ENCODE results near the gene SOX9.

SOX9 gene

GRCh38 chr17:72171703-72172667 is 51.2 kb downstream of the SOX9 start:
- no peak for DNase-seq (ENCODE audit: low spot score in 2 of 2)
- Histone ChIP-seq H3K4me1 (no peaks in the 10 kb centered on the region), H3K27me3 (ENCODE audit: low read depth) (no peaks in the 10 kb centered on the region), H3K9me3 (no peaks in the 10 kb centered on the region), H3K4me3 (no peak overlapping the region), H3K36me3 (replicated peaks) (no peaks in the 10 kb centered on the region)
- in situ Hi-C loops (cut with MboI; ENCODE audit: low sequenced_read_pairs): loop anchor here (25.0 kb wide), 1 partner anchor 90 kb away; no protein-coding TSS in a partner anchor

- no peaks in the 10 kb centered on the region for H3K27me3 ChIP-seq (ENCODE audit: low read depth)
- no peak overlapping the region for H3K4me3 ChIP-seq
- no peaks in the 10 kb centered on the region for H3K4me1 ChIP-seq
- DNase-seq (ENCODE audit: low spot score in 2 of 2): no peak
- in situ Hi-C loops (cut with MboI; ENCODE audit: low sequenced_read_pairs): loop anchor here (25.0 kb wide), 1 partner anchor 89 kb away; no protein-coding TSS in a partner anchor
- H3K9me3 ChIP-seq: no peaks in the 10 kb centered on the region
- no peaks in the 10 kb centered on the region for H3K36me3 ChIP-seq (replicated peaks)
Observed at GRCh38 chr17:72173499-72174116, 52.8 kb downstream of the SOX9 start.

- H3K4me1 ChIP-seq: no peaks in the 10 kb centered on the region
- in situ Hi-C loops (cut with MboI; ENCODE audit: low sequenced_read_pairs): no loop called here
- DNase-seq (ENCODE audit: low spot score in 2 of 2): no peak
- no peaks in the 10 kb centered on the region for H3K27me3 ChIP-seq (ENCODE audit: low read depth)
- H3K36me3 ChIP-seq (replicated peaks): no peaks in the 10 kb centered on the region
- no peak overlapping the region for H3K4me3 ChIP-seq
- no peaks in the 10 kb centered on the region for H3K9me3 ChIP-seq
Observed at GRCh38 chr17:72175263-72175662, 54.4 kb downstream of the SOX9 start.
